Measurements from ENCODE around the gene TAGLN2. TPM values are rescaled to one million over a fixed set of nuclear protein-coding genes. Genes with fewer than 3 reads are reported as not detected.

Gene TAGLN2
- polyA plus RNA-seq, 3 donors: 658 to 1,259 (median 918) TPM

DNA sequence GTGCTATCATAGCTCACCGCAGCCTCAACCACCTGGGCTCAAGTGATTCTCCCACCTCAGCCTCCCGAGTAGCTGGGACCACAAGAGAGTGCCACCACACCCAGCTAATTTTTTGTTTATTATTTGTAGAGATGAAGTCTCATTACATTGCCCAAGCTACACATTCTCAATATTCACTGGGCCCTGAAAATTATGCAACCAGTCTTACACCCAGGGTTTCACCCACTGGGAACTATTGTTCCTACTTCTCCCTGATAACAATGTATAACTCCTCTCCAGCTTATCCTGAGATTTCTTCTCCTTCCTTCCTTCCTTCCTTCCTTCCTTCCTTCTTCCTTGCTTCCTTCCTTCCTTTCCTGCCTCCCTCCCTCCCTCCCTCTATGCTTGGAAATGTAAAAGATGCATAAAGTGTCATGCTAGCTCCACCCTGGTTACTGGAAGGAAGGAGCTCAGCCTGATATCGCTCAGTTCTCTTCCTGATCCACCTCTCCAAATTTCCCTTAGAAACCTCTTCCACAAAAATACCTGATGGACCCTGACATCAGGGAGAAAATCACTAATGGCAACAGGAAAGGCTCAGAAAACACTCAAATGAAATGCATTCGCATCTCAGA is 51.7 kb downstream of the TAGLN2 start:
- Histone ChIP-seq H3K4me1 (ENCODE audit: control insufficient read depth in 1 of 2, insufficient read depth in 2 of 2, low read length in 2 of 2) (peaks cover 22% of the 10 kb centered on the region in 2 donors), H3K4me3 (replicated peaks in 1 of 3; ENCODE audit: low read depth in 2 of 3, low read length in 3 of 3) (no peak overlapping the region), H3K27ac (ENCODE audit: low read depth in 1 of 2, low read length in 2 of 2) (no peak overlapping the region), H4K20me1 (ENCODE audit: insufficient read depth, low read length) (no peaks in the 10 kb centered on the region), H3K27me3 (ENCODE audit: control insufficient read depth in 2 of 2, insufficient read depth in 2 of 2, low read length in 2 of 2) (no peaks in the 10 kb centered on the region), H2AFZ (ENCODE audit: insufficient read depth, low read depth, low read length, poor library complexity, severe bottlenecking) (no peak overlapping the region), H3K4me2 (replicated peaks; ENCODE audit: extremely low read depth, low read length, poor library complexity, severe bottlenecking) (no peak overlapping the region), H3K79me2 (ENCODE audit: insufficient read depth, low read length) (no peaks in the 10 kb centered on the region), H3K36me3 (replicated peaks in 1 of 2; ENCODE audit: control insufficient read depth in 1 of 2, insufficient read depth in 2 of 2, low read length in 2 of 2) (no peaks in the 10 kb centered on the region), H3K9me3 (replicated peaks in 1 of 2; ENCODE audit: control insufficient read depth in 1 of 2, insufficient read depth in 1 of 2, low read length in 2 of 2) (no peaks in the 10 kb centered on the region), H3K9ac (ENCODE audit: insufficient read depth, low read length, poor library complexity, severe bottlenecking) (no peak overlapping the region)
- Mint-ChIP-seq H3K4me3 (no peak overlapping the region), H3K4me1 (peaks cover 28% of the 10 kb centered on the region), H3K36me3 (no peaks in the 10 kb centered on the region), H3K27ac (no peak overlapping the region), H3K27me3 (ENCODE audit: low read depth in 3 of 3) (peaks cover 5 to 11% (median 6%) of the 10 kb centered on the region in 3 donors), H3K9me3 (no peaks in the 10 kb centered on the region)
- intact Hi-C loops (cut with micrococcal nuclease): no loop called here
- TF ChIP-seq, protein P1, sequence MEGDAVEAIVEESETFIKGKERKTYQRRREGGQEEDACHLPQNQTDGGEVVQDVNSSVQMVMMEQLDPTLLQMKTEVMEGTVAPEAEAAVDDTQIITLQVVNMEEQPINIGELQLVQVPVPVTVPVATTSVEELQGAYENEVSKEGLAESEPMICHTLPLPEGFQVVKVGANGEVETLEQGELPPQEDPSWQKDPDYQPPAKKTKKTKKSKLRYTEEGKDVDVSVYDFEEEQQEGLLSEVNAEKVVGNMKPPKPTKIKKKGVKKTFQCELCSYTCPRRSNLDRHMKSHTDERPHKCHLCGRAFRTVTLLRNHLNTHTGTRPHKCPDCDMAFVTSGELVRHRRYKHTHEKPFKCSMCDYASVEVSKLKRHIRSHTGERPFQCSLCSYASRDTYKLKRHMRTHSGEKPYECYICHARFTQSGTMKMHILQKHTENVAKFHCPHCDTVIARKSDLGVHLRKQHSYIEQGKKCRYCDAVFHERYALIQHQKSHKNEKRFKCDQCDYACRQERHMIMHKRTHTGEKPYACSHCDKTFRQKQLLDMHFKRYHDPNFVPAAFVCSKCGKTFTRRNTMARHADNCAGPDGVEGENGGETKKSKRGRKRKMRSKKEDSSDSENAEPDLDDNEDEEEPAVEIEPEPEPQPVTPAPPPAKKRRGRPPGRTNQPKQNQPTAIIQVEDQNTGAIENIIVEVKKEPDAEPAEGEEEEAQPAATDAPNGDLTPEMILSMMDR (IDR thresholded peaks at IDR 0.05): no peak
- no peak for DNase-seq
- 100% methylated on average over 1 of the region's 4 CpGs for WGBS (ENCODE audit: insufficient coverage)

DNA sequence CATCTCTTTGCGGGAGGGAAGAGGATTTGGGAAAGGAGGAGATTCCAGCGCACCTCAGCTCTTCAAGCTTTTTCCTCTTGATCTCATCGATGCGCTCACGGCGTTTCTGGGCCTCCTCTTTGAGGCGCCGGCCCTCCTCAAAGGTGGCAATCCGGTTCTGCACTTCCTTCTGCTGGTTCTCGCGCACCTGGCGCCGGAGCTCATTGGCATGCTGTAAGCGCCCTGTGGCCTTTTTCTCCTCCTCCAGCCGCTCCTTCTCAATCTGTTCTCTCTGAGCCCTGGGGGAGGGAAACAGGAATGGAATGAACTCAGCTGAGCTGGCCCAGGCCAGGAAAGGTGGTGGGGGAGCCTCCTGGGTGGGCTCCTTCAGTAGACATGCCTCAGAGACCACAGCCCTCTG is 52.4 kb downstream of the TAGLN2 start:
- Mint-ChIP-seq H3K36me3 (no peaks in the 10 kb centered on the region), H3K27me3 (ENCODE audit: low read depth in 3 of 3) (peaks cover 5 to 11% (median 6%) of the 10 kb centered on the region in 3 donors), H3K4me3 (no peak overlapping the region), H3K4me1 (peaks cover 28% of the 10 kb centered on the region), H3K27ac (peak overlapping the region in 2 of 7 donors; percentile 69 to 75), H3K9me3 (no peaks in the 10 kb centered on the region)
- Histone ChIP-seq H4K20me1 (ENCODE audit: insufficient read depth, low read length) (no peaks in the 10 kb centered on the region), H2AFZ (ENCODE audit: insufficient read depth, low read depth, low read length, poor library complexity, severe bottlenecking) (no peak overlapping the region), H3K36me3 (replicated peaks in 1 of 2; ENCODE audit: control insufficient read depth in 1 of 2, insufficient read depth in 2 of 2, low read length in 2 of 2) (no peaks in the 10 kb centered on the region), H3K27ac (ENCODE audit: low read depth in 1 of 2, low read length in 2 of 2) (no peak overlapping the region), H3K9ac (ENCODE audit: insufficient read depth, low read length, poor library complexity, severe bottlenecking) (no peak overlapping the region), H3K27me3 (ENCODE audit: control insufficient read depth in 2 of 2, insufficient read depth in 2 of 2, low read length in 2 of 2) (no peaks in the 10 kb centered on the region), H3K4me3 (replicated peaks in 1 of 3; ENCODE audit: low read depth in 2 of 3, low read length in 3 of 3) (no peak overlapping the region), H3K4me1 (ENCODE audit: control insufficient read depth in 1 of 2, insufficient read depth in 2 of 2, low read length in 2 of 2) (peaks cover 21 to 22% of the 10 kb centered on the region in 2 donors), H3K4me2 (replicated peaks; ENCODE audit: extremely low read depth, low read length, poor library complexity, severe bottlenecking) (no peak overlapping the region), H3K9me3 (replicated peaks in 1 of 2; ENCODE audit: control insufficient read depth in 1 of 2, insufficient read depth in 1 of 2, low read length in 2 of 2) (no peaks in the 10 kb centered on the region), H3K79me2 (ENCODE audit: insufficient read depth, low read length) (no peaks in the 10 kb centered on the region)
- DNase-seq: no peak
- intact Hi-C loops (cut with micrococcal nuclease): no loop called here
- TF ChIP-seq, protein P1 (IDR thresholded peaks at IDR 0.05): no peak
- WGBS (ENCODE audit: insufficient coverage): 94% methylated on average over 7 of the region's 15 CpGs

All from CD14-positive monocyte (primary cell).